NCI-H748 (cell line): Measurements from ENCODE around the gene TOE1.
A peak's percentile ranks its signal among the peaks of the same experiment; 100 is the strongest.

Experiments
- DNase-seq: peaks from one replicate; lab custom pipeline; 2025; ENCODE audit not compliant: unreplicated experiment; lab: John Stamatoyannopoulos, UW

Gene TOE1

DNA sequence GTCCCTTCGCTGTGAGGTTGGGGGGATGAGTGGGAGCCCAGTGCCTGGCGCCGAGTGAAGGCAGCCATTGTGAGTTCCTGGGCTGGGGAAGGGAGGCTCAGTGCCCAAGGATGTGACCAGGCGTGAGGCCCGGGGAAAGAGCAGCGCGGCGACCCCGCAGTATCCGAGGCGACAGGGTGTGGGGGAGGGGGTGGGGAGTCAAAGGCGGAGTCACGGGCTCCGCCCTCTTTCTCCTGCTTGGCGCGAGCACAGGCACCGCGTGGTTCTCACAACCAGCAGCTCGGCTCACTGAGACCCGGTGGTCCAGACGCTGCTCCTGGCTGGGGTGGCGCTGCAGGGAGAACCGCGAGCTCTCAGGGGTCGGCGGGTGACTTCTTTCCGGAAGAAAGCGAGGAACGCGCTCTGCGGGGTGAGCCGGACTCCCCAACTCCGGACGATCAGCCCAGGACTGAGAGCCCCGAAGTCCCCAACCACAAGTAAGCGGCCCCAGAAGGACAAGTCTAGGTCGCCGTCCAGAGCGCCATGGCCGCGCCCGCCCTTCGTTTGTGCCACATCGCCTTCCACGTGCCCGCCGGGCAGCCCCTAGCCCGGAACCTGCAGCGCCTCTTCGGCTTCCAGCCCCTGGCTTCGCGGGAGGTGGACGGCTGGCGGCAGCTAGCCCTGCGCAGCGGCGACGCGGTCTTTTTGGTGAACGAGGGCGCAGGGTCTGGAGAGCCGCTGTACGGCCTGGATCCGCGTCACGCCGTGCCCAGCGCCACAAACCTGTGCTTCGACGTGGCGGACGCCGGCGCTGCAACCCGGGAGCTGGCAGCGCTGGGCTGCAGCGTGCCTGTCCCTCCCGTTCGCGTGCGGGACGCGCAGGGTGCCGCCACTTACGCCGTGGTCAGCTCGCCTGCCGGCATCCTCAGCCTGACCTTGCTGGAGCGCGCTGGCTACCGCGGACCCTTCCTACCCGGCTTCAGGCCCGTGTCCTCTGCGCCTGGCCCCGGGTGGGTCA, 13.0 kb upstream of the TOE1 start, which contains the start of gene HPDL:
TSS of gene HPDL (plus strand) at position 269 of the 997 bp plus-strand sequence. CDS start at position 523, 254 bp downstream.
- peak; percentile 90 for DNase-seq

DNA sequence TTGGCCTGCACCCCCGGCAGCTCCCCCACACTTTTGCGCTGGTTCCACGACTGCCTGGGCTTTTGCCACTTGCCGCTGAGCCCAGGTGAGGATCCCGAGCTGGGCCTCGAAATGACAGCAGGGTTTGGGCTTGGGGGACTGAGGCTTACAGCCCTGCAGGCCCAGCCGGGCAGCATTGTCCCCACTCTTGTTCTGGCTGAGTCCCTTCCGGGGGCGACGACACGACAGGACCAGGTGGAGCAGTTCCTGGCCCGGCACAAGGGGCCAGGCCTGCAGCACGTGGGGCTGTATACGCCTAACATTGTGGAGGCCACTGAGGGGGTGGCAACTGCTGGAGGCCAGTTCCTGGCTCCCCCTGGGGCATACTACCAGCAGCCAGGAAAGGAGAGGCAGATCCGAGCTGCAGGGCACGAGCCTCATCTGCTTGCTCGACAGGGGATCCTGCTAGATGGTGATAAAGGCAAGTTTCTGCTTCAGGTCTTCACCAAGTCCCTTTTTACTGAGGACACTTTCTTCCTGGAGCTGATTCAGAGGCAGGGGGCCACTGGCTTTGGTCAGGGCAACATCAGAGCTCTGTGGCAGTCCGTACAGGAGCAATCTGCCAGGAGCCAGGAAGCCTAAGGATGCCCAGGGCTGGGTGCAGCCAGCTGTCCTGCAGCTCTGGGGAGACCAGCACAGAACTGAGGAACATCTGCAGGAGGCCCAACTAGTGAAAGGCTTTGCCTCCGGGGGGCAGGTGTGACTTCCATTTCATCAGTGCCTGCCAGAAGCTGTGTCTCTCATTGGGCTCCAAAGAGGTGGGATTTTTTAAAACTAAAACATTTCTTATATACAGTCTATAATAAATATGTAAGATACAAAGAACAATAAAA, 12.1 kb upstream of the TOE1 start:
- peak; percentile 23 for DNase-seq

- DNase-seq, result peak; percentile 15
Observed at GRCh38 chr1:45328680-45329079, 11.3 kb upstream of the TOE1 start.

GRCh38 chr1:45329445-45329844, 10.5 kb upstream of the TOE1 start:
- DNase-seq, result no peak

DNA sequence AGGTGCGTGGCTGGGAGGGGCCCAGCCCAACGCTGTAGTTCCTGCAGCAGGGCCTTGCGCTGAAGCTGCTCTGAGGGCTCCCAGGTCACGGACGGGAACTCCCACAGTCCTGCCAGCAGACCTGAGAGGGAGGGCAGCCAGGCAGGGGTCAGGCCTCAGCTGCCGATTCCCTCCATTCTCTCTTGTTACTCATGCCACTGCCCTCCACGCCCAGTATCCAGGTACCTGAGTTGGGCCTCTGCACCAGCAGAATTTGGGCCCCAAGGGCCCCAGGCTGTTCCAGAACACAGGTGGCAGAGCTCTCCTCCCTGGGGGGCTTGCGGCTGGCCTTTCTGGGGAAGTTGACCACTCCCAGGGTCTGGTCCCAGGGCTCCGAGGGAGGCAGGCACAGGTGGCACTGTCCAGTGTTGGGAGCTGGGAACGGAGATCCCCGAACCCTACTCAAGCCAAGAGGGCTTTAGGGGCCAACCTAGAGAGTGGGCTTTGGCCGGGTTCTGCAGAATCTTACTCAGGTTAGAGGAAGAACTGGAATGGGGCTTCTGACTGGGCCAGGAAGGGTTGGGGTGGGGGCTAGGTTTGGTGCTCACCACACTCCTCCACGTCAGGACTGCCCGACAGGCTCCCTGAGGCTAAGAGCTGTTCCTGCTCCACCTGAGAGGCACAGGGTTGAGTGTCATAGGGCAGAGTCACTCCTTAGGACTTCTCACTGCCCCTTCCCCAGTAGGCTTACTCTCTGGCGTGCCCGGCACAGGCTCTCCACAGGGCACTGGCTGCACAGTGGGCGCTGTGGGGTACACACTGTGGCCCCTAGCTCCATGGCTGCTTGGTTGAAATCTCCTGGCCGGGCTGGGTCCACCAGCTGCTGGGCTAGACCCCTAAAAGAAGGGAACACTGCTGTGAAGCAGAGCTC, 8.3 kb upstream of the TOE1 start:
- DNase-seq, result no peak

- DNase-seq, result no peak
Observed at GRCh38 chr1:45332346-45332720, 7.6 kb upstream of the TOE1 start.

GRCh38 chr1:45334308-45335245, 5.4 kb upstream of the TOE1 start:
- DNase-seq, result no peak

- no peak for DNase-seq
Observed at GRCh38 chr1:45335855-45336324, 4.1 kb upstream of the TOE1 start.

- DNase-seq, result no peak
Observed at GRCh38 chr1:45337630-45338325, 2.2 kb upstream of the TOE1 start.

DNA sequence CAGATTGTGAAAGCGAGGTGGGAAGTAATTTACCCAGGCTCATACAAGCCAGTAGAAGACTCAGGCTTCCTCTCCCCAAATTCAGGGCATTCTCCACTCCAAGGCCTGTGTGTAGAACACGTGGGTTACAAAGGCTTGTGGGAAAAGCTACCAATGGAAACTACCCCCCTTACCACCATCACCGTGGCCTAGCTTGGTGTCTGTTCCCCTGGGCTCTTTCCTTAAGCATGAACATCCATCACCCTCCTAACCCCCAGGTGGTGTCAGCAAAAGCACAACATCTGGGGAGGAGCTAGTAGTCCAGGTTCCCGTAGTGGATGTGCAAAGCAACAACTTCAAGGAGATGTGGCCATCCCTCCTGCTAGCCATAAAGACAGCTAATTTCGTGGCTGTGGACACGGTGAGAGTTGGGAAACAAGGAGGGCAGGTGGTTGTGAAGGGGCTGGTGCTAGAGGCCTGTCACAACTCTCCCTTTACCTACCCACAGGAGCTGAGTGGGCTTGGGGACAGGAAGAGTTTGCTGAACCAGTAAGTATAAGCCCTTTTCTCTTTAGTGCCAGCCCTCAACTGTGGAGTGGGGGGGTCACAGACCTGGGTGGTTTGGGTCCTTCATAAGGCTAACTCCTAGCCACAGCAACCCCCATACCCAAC, 971 bp downstream of the TOE1 start:
- peak; percentile 33 for DNase-seq

- DNase-seq, result no peak
Observed at GRCh38 chr1:45344499-45344898, 4.5 kb downstream of the TOE1 start.

- DNase-seq, result no peak
Observed at GRCh38 chr1:45345014-45345413, 5.0 kb downstream of the TOE1 start.

DNA sequence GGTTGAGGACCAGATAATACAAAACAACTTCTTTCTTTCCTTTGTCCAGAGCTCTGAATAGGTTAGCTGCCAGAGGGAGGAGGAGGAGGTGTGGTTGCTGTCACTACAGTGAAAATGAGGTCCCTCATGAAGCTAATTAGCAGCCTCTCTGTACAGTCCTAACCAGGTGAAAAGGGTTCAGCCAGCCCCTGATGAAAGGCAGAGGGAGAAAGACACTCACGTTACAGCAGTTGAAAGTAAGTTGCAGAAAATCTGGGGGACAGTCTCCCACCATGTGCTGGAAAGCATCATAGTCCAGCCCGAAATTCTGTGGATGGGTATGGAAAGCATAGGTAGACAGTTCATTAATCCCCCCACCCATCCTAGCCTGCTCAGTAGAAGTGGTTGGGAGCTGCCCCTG, 6.5 kb downstream of the TOE1 start:
- no peak for DNase-seq

DNA sequence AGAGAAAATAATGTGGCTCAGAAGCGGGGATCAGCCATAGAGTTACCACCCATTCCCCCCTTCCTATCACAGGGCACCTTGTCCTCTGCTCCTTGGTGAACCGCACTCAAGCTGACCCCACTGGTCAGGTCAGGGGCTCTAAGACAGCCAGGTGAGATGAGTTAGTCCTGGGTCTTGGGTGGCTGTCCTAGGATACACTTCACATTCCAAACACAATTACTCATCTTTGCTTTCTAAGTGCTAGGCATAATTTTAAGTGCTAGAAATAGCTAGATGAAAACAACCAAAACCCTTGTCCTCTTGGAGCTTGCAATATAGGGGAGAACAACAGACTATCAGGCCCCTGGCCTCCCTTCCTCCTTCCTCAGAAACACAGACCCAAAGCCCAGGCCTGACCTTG, 8.1 kb downstream of the TOE1 start:
- DNase-seq, result no peak

GRCh38 chr1:45348609-45348965, 8.6 kb downstream of the TOE1 start:
- no peak for DNase-seq

DNA sequence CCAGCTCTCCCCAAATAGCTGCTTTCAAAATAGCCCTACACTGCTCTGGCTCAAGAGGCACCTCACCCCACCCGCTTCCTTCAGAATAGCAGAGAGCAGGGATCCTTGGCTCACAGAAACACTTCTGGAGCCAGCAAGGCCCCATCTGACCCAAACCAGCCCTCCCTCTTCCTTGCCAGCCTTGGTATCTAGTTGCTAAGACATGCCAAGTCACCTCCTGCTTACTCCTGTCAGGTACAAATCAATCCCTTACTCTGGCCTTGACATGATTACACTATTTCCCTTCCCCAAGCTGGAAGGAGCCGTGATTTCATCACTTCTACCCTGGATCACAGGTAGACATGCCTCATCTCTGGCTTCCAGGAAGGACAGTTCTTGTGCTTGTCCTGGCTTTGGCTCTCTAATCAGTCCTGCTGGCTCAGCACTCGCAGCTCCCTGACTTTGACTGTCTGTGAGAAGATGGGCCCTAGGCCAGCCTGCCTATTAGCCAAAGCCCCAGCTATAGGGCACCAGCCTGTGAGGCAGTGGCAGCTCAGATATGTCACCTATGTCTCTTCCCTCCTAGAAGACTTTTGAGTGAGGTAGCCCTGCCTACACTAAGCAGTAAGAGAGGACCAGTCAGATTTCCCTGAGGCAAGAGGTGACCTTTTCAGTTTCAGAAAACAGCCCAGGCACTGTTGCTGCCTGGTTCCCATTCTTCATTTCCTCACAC, 9.2 kb downstream of the TOE1 start:
- no peak for DNase-seq

DNA sequence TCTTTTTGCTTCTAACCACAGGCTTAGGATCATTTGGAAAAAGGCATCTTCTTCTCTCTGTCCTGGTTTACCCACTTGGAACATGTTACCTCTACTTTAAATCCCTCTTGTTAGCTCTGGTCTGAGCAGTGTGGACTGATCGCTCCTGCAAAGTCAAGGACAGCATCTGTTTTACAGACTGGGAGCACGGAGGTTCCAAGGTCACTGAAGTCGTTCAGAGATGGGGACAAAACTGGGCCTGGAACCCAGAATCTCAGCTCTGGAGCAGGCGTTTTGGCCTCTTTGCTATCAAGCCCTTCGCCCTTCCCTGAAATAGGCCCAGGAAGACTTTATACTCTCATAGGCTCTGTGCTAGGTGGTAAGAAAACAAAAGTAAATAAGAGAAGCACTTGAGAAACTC, 11.5 kb downstream of the TOE1 start:
- DNase-seq, result no peak

- no peak for DNase-seq
Observed at GRCh38 chr1:45353685-45354084, 13.7 kb downstream of the TOE1 start.
